ENCODE results near the gene SMC1B. TPM values are rescaled to one million over a fixed set of nuclear protein-coding genes. Genes with fewer than 3 reads are reported as not detected.
A peak's percentile ranks its signal among the peaks of the same experiment; 100 is the strongest.
"Not testable (repeated sequence)": the region's sequence is repeated elsewhere in the genome, so short reads cannot be mapped to it uniquely, and the experiment has no call there.

SMC1B gene
- total RNA-seq, 4 donors from 2014 or later: not detected

GRCh38 chr22:45445031-45445710 lies 31.8 kb upstream of the SMC1B start:
- Histone ChIP-seq H3K4me1 (no peaks in the 10 kb centered on the region), H3K36me3 (no peaks in the 10 kb centered on the region), H3K4me3 (no peak overlapping the region), H3K27me3 (no peaks in the 10 kb centered on the region), H3K27ac (no peak overlapping the region), H3K9me3 (no peaks in the 10 kb centered on the region)
- in situ Hi-C loops (cut with MboI; ENCODE audit: low pct_ligation_motif_present in 1 of 4, low pct_unique_long_range_greater_than_20kb in 1 of 4, low sequenced_read_pairs in 3 of 4) (loop anchor here in 3 of 4 donors (10.0 kb wide), 1 partner anchor 110 kb away; no protein-coding TSS in a partner anchor), intact Hi-C loops (cut with DNase I; ENCODE audit: low total_unique reads) (no loop called here)
- no peak for TF ChIP-seq POLR2AphosphoS5 (IDR thresholded peaks at IDR 0.05)
- no peak for TF ChIP-seq POLR2A (IDR thresholded peaks at IDR 0.05)
- TF ChIP-seq EP300 (IDR thresholded peaks at IDR 0.05; ENCODE audit: low read depth): no peak
- TF ChIP-seq CTCF (IDR thresholded peaks at IDR 0.05): no peak
- no peak for DNase-seq
- 80 to 87% methylated on average over 1 to 14 of the region's 14 CpGs for WGBS, 2 donors (ENCODE audit: low coverage in 1 of 2)

- WGBS, 2 donors (ENCODE audit: low coverage in 1 of 2): 86% methylated on average over 3 of the region's 3 CpGs; no CpG with 5 or more reads in 1 of the 2 donors
- DNase-seq: no peak
- Histone ChIP-seq H3K9me3 (no peaks in the 10 kb centered on the region), H3K4me1 (no peaks in the 10 kb centered on the region), H3K27ac (no peak overlapping the region), H3K4me3 (no peak overlapping the region), H3K36me3 (no peaks in the 10 kb centered on the region), H3K27me3 (no peaks in the 10 kb centered on the region)
- TF ChIP-seq CTCF (IDR thresholded peaks at IDR 0.05) (no peak), EP300 (IDR thresholded peaks at IDR 0.05; ENCODE audit: low read depth) (no peak), POLR2A (IDR thresholded peaks at IDR 0.05) (no peak), POLR2AphosphoS5 (IDR thresholded peaks at IDR 0.05) (no peak)
- in situ Hi-C loops (cut with MboI; ENCODE audit: low pct_ligation_motif_present in 1 of 4, low pct_unique_long_range_greater_than_20kb in 1 of 4, low sequenced_read_pairs in 3 of 4): loop anchor here in 3 of 4 donors (10.0 kb wide), 1 partner anchor 111 kb away; no protein-coding TSS in a partner anchor
- intact Hi-C loops (cut with DNase I; ENCODE audit: low total_unique reads): no loop called here
These were observed 30.8 kb upstream of the SMC1B start for GRCh38 chr22:45444168-45444567.

- no peaks in the 10 kb centered on the region for H3K36me3 ChIP-seq
- 76% methylated on average over 5 of the region's 5 CpGs; no CpG with 5 or more reads in 1 of the 2 donors for WGBS, 2 donors (ENCODE audit: low coverage in 1 of 2)
- no peak for DNase-seq
- H3K4me3 ChIP-seq: no peak overlapping the region
- no peaks in the 10 kb centered on the region for H3K4me1 ChIP-seq
- in situ Hi-C loops (cut with MboI; ENCODE audit: low pct_ligation_motif_present in 1 of 4, low pct_unique_long_range_greater_than_20kb in 1 of 4, low sequenced_read_pairs in 3 of 4): loop anchor here in 3 of 4 donors (10.0 kb wide), 1 partner anchor 113 kb away; no protein-coding TSS in a partner anchor
- TF ChIP-seq CTCF (IDR thresholded peaks at IDR 0.05) (no peak), POLR2A (IDR thresholded peaks at IDR 0.05) (no peak), EP300 (IDR thresholded peaks at IDR 0.05; ENCODE audit: low read depth) (no peak), POLR2AphosphoS5 (IDR thresholded peaks at IDR 0.05) (no peak)
- H3K27ac ChIP-seq: no peak overlapping the region
- H3K9me3 ChIP-seq: no peaks in the 10 kb centered on the region
- intact Hi-C loops (cut with DNase I; ENCODE audit: low total_unique reads): no loop called here
- H3K27me3 ChIP-seq: no peaks in the 10 kb centered on the region
These were observed 28.7 kb upstream of the SMC1B start for GRCh38 chr22:45442116-45442515.

- H3K4me3 ChIP-seq: no peak overlapping the region
- DNase-seq: peak; percentile 51
- TF ChIP-seq CTCF (IDR thresholded peaks at IDR 0.05) (peak; percentile 42 to 52 (median 46)), POLR2A (IDR thresholded peaks at IDR 0.05) (no peak), POLR2AphosphoS5 (IDR thresholded peaks at IDR 0.05) (peak in 1 of 3 donors; percentile 44), EP300 (IDR thresholded peaks at IDR 0.05; ENCODE audit: low read depth) (no peak)
- intact Hi-C loops (cut with DNase I; ENCODE audit: low total_unique reads): loop anchor here (1.0 kb wide), 1 partner anchor 113 kb away; no protein-coding TSS in a partner anchor
- no peaks in the 10 kb centered on the region for H3K27me3 ChIP-seq
- 9 to 17% methylated on average over 9 to 10 of the region's 10 CpGs for WGBS, 2 donors (ENCODE audit: low coverage in 1 of 2)
- in situ Hi-C loops (cut with MboI; ENCODE audit: low pct_ligation_motif_present in 1 of 4, low pct_unique_long_range_greater_than_20kb in 1 of 4, low sequenced_read_pairs in 3 of 4): loop anchor here in 3 of 4 donors (10.0 kb wide), 1 partner anchor 114 kb away; no protein-coding TSS in a partner anchor
- H3K4me1 ChIP-seq: no peaks in the 10 kb centered on the region
- peak overlapping the region in 1 of 4 donors; percentile 13 for H3K27ac ChIP-seq
- H3K36me3 ChIP-seq: no peaks in the 10 kb centered on the region
- H3K9me3 ChIP-seq: no peaks in the 10 kb centered on the region
These were observed 27.7 kb upstream of the SMC1B start for GRCh38 chr22:45441138-45441537.

GRCh38 chr22:45440688-45441087 lies 27.3 kb upstream of the SMC1B start:
- not testable (repeated sequence) for H3K36me3 ChIP-seq, H3K4me1 ChIP-seq, DNase-seq, H3K27me3 ChIP-seq, H3K9me3 ChIP-seq, H3K4me3 ChIP-seq
- intact Hi-C loops (cut with DNase I; ENCODE audit: low total_unique reads): loop anchor here (1.0 kb wide), 1 partner anchor 114 kb away; no protein-coding TSS in a partner anchor
- 38 to 51% methylated on average over 6 to 13 of the region's 13 CpGs for WGBS, 2 donors (ENCODE audit: low coverage in 1 of 2)
- in situ Hi-C loops (cut with MboI; ENCODE audit: low pct_ligation_motif_present in 1 of 4, low pct_unique_long_range_greater_than_20kb in 1 of 4, low sequenced_read_pairs in 3 of 4): loop anchor here in 3 of 4 donors (10.0 kb wide), 1 partner anchor 114 kb away; no protein-coding TSS in a partner anchor
- peak overlapping the region in 1 of 4 donors; percentile 13 for H3K27ac ChIP-seq

Measured in transverse colon (tissue), 4 donors.